Activated gamma-delta T cell (primary cell): Measurements from ENCODE around the gene PRSS12.
"Not testable (repeated sequence)": the region's sequence is repeated elsewhere in the genome, so short reads cannot be mapped to it uniquely, and the experiment has no call there.

Source experiments
- DNase-seq: peaks from one replicate; lab custom pipeline; 2025; lab: John Stamatoyannopoulos, UW
- total RNA-seq, 2 donors: gene quantifications; one replicate each; lab custom pipeline; 2026; lab: John Stamatoyannopoulos, UW

PRSS12 gene
- 0 to 0.17 reads per million in 2 donors for total RNA-seq

- peak; percentile 17 for DNase-seq
These were observed at the start of gene PRSS12 for GRCh38 chr4:118352843-118353533. PRSS12 (minus strand) TSS chr4:118353003; CDS start chr4:118352720, 283 bp downstream.

- DNase-seq = no peak
These were observed 47.6 kb upstream of the PRSS12 start for GRCh38 chr4:118400356-118400755.

GRCh38 chr4:118399883-118400282, 47.1 kb upstream of the PRSS12 start:
- DNase-seq = not testable (repeated sequence)

- DNase-seq = no peak
These were observed 45.7 kb upstream of the PRSS12 start for GRCh38 chr4:118398226-118399090.

- no peak for DNase-seq
These were observed 44.8 kb upstream of the PRSS12 start for GRCh38 chr4:118397623-118397979.

GRCh38 chr4:118396881-118397622, 44.2 kb upstream of the PRSS12 start:
- DNase-seq = no peak

- no peak for DNase-seq
These were observed 42.3 kb upstream of the PRSS12 start for GRCh38 chr4:118395057-118395644.

GRCh38 chr4:118392509-118392908, 39.7 kb upstream of the PRSS12 start:
- DNase-seq = not testable (repeated sequence)

GRCh38 chr4:118390121-118390520, 37.3 kb upstream of the PRSS12 start:
- no peak for DNase-seq

GRCh38 chr4:118389721-118390120, 36.9 kb upstream of the PRSS12 start:
- no peak for DNase-seq

GRCh38 chr4:118388606-118389005, 35.8 kb upstream of the PRSS12 start:
- DNase-seq = no peak

- DNase-seq = no peak
These were observed 29.1 kb upstream of the PRSS12 start for GRCh38 chr4:118381902-118382301.

GRCh38 chr4:118373614-118374255, 20.9 kb upstream of the PRSS12 start:
- DNase-seq = no peak

- DNase-seq = no peak
These were observed 19.4 kb upstream of the PRSS12 start for GRCh38 chr4:118372251-118372650.

GRCh38 chr4:118369231-118369630, 16.4 kb upstream of the PRSS12 start:
- DNase-seq = no peak

GRCh38 chr4:118367872-118368271, 15.1 kb upstream of the PRSS12 start:
- DNase-seq = no peak

GRCh38 chr4:118367361-118367760, 14.6 kb upstream of the PRSS12 start:
- DNase-seq = no peak

- DNase-seq = no peak
These were observed 10.4 kb upstream of the PRSS12 start for GRCh38 chr4:118363166-118363565.

GRCh38 chr4:118361192-118361591, 8.4 kb upstream of the PRSS12 start:
- DNase-seq = no peak

GRCh38 chr4:118360106-118360505, 7.3 kb upstream of the PRSS12 start:
- no peak for DNase-seq

GRCh38 chr4:118357601-118358000, 4.8 kb upstream of the PRSS12 start:
- no peak for DNase-seq

- DNase-seq = no peak
These were observed 3.9 kb upstream of the PRSS12 start for GRCh38 chr4:118356731-118357130.
